Rectal smooth muscle tissue (tissue), 1 donor: ENCODE measurements around the gene MYLK.

ENCODE experiments used
- H3K27ac ChIP-seq: one replicate; pipeline ENCODE4 v1.7.0; 2013; ENCODE audit warnings: low read depth, low read length, inconsistent platforms
- H3K27me3 ChIP-seq: one replicate; pipeline ENCODE4 v1.7.0; 2013; ENCODE audit warnings: low read length; ENCODE audit not compliant: control insufficient read depth, insufficient read depth
- H3K36me3 ChIP-seq: one replicate; pipeline ENCODE4 v1.7.0; 2013; ENCODE audit warnings: low read length; ENCODE audit not compliant: control insufficient read depth, insufficient read depth
- H3K4me1 ChIP-seq: one replicate; pipeline ENCODE4 v1.7.0; 2013; ENCODE audit warnings: low read length; ENCODE audit not compliant: control insufficient read depth, insufficient read depth
- H3K4me3 ChIP-seq: one replicate; pipeline ENCODE4 v1.7.0; 2013; ENCODE audit warnings: low read length
- H3K9ac ChIP-seq: one replicate; pipeline ENCODE4 v1.7.0; 2013; ENCODE audit warnings: low read length

The MYLK gene

DNA sequence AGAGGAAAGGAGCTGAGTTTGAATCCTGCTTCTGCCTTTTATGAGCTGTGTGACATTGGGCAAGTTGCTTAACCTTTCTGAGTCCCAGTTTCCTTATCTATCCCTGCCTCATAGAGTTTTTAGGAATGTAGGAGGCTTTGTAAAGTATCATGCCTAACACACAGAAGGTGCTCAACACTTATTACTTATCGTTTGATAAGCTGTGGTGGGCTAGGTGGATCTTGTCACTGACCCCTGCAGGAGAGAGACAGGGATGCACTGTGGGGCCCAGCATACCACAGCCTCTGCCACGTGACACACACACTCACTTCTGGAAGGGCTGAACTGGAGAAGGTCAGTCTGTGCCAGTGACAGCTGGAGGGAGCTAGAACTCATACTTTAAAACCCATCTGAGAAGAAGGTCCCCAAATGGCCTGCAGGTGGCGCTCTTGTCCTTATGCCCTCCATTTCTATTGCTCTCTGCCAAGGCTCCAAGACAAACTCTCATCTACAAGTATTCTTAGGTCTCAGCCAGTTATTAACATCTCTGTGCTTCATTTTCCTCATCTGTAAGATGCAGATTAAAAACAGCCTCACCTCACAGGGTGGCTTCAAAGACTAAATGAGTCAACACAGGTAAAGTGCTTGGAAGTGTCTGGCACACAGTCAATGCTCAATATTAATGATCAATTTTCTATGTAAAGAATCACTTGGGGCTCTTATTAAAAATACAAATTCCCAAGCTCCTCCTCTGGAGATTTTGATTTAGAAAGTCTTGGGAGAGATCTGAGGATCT is 241.8 kb downstream of the MYLK start:
- Histone ChIP-seq H3K36me3 (peaks cover 16% of the 10 kb centered on the region), H3K4me1 (peaks cover 51% of the 10 kb centered on the region), H3K4me3 (no peak overlapping the region), H3K9ac (no peak overlapping the region), H3K27ac (peak overlapping the region; percentile 87), H3K27me3 (no peaks in the 10 kb centered on the region)

DNA sequence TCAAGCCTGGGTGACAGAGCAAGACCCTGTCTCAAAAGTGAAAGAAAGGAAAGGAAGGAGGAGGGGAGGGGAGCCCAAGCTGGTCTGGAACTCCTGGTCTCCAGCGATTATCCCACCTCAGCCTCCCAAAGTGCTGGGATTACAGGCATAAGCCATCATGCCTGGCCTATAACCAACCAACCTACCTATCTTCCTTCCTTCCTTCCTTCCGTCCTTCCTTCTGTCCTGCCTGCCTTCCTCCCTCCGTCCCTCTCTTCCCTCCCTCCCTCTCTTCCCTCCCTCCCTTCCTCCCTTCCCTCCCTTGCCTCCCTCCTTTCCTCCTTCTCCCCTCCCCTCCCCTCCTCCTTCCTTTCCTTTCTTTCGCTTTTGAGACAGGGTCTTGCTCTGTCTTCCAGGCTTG is 242.6 kb downstream of the MYLK start:
- no peaks in the 10 kb centered on the region for H3K27me3 ChIP-seq
- no peak overlapping the region for H3K9ac ChIP-seq
- peaks cover 59% of the 10 kb centered on the region for H3K4me1 ChIP-seq
- peak overlapping the region; percentile 87 for H3K27ac ChIP-seq
- H3K4me3 ChIP-seq = no peak overlapping the region
- peaks cover 11% of the 10 kb centered on the region for H3K36me3 ChIP-seq

GRCh38 chr3:123640740-123641462 is 243.2 kb downstream of the MYLK start:
- H3K9ac ChIP-seq = no peak overlapping the region
- H3K27ac ChIP-seq = peak overlapping the region; percentile 87
- peaks cover 65% of the 10 kb centered on the region for H3K4me1 ChIP-seq
- H3K4me3 ChIP-seq = no peak overlapping the region
- H3K27me3 ChIP-seq = no peaks in the 10 kb centered on the region
- H3K36me3 ChIP-seq = peaks cover 11% of the 10 kb centered on the region

- H3K4me1 ChIP-seq = peaks cover 67% of the 10 kb centered on the region
- peak overlapping the region; percentile 87 for H3K27ac ChIP-seq
- H3K36me3 ChIP-seq = peaks cover 11% of the 10 kb centered on the region
- no peak overlapping the region for H3K9ac ChIP-seq
- H3K27me3 ChIP-seq = no peaks in the 10 kb centered on the region
- H3K4me3 ChIP-seq = no peak overlapping the region
These were observed 243.8 kb downstream of the MYLK start for GRCh38 chr3:123640311-123640710.

DNA sequence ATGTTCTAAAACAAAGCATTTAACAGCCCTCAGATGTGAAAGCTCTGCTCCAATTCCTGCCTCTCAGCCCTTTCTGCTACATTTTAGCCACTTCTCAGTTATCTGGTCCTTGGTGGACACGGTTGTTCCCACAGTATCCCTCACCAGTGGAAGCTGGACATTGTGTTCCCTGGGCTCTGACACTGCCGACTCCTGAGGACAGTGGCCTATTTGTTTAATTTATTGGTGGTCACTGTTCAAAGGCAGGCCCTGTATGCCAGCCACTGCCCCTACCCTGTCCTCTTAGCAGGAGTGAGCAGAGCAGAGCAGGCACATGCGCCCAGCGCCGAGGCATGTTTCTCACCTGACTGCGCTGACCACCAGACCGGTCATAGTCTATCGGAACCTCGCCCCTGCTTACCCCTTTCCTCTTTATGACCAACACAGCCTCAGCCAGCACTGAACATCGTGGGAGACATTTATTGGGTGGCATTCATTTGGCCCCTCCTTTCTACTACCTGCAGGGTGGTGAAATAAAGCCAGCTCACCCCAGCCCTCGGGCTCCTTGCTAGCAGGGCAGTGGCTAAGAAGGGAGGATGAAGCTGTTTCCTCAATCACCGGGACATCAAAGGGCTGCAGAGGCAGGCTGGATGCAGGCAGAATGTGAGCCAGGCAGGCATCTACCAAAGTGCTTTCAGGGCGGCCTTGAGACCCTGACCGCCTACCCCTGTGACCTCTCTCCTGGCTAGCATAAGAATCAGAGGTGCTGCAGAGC is 245.0 kb downstream of the MYLK start:
- peak overlapping the region; percentile 87 for H3K27ac ChIP-seq
- no peak overlapping the region for H3K4me3 ChIP-seq
- H3K27me3 ChIP-seq = no peaks in the 10 kb centered on the region
- H3K36me3 ChIP-seq = peaks cover 16% of the 10 kb centered on the region
- H3K9ac ChIP-seq = no peak overlapping the region
- H3K4me1 ChIP-seq = peaks cover 69% of the 10 kb centered on the region

- Histone ChIP-seq H3K27me3 (no peaks in the 10 kb centered on the region), H3K27ac (peak overlapping the region; percentile 87), H3K36me3 (peaks cover 16% of the 10 kb centered on the region), H3K9ac (no peak overlapping the region), H3K4me1 (peaks cover 70% of the 10 kb centered on the region), H3K4me3 (no peak overlapping the region)
These were observed 246.3 kb downstream of the MYLK start for GRCh38 chr3:123637841-123638240.

GRCh38 chr3:123637131-123637530 is 247.0 kb downstream of the MYLK start:
- Histone ChIP-seq H3K27me3 (no peaks in the 10 kb centered on the region), H3K27ac (peak overlapping the region; percentile 87), H3K4me1 (peaks cover 70% of the 10 kb centered on the region), H3K36me3 (peaks cover 16% of the 10 kb centered on the region), H3K4me3 (no peak overlapping the region), H3K9ac (no peak overlapping the region)

DNA sequence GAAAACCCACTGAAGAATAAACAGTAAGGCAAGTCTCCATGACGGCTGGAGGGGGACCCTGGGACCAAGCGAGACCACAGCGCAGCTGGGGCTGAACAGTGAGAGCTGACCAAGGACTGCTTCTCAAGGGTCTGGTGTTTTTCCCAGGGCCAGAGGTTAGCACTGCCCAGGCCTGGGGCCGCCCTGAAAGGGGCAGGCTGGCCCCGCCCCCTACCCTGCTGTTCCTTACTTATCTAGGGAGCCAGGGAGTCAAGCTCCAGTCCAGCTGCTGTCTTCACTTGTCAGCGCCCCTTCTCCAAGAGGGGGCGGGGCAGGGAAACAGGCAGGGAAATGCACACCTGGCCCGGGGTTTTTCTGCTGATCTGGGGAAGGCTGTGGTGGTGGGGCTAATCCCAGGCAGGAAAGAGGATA is 247.7 kb downstream of the MYLK start:
- Histone ChIP-seq H3K27me3 (no peaks in the 10 kb centered on the region), H3K27ac (peak overlapping the region; percentile 87), H3K4me3 (no peak overlapping the region), H3K4me1 (peaks cover 64% of the 10 kb centered on the region), H3K36me3 (peaks cover 16% of the 10 kb centered on the region), H3K9ac (no peak overlapping the region)

GRCh38 chr3:123635717-123636116 is 248.4 kb downstream of the MYLK start:
- Histone ChIP-seq H3K27ac (peak overlapping the region; percentile 87), H3K9ac (no peak overlapping the region), H3K4me1 (peaks cover 59% of the 10 kb centered on the region), H3K4me3 (no peak overlapping the region), H3K36me3 (peaks cover 16% of the 10 kb centered on the region), H3K27me3 (no peaks in the 10 kb centered on the region)

DNA sequence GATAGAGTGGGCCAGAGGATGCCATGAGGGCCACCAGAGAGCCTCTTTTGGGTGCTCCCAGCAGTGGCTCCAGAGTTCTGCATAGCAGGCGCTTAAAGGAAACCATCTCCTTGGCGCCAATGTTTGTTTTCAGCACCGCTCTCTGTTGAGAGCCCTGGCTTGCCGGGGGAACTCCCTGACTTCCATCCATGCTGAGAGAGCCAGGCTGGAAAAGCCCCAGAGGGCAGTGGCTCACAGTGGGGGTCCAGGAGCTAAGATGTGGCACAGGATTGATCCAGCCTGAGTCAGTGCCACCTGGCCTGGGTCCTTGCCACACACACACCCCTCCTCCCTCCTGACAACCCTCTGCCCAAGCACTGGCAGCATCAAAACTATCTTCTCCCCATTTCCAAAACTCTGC is 248.9 kb downstream of the MYLK start:
- no peaks in the 10 kb centered on the region for H3K27me3 ChIP-seq
- peak overlapping the region; percentile 87 for H3K27ac ChIP-seq
- peaks cover 54% of the 10 kb centered on the region for H3K4me1 ChIP-seq
- H3K4me3 ChIP-seq = no peak overlapping the region
- no peak overlapping the region for H3K9ac ChIP-seq
- peaks cover 15% of the 10 kb centered on the region for H3K36me3 ChIP-seq

DNA sequence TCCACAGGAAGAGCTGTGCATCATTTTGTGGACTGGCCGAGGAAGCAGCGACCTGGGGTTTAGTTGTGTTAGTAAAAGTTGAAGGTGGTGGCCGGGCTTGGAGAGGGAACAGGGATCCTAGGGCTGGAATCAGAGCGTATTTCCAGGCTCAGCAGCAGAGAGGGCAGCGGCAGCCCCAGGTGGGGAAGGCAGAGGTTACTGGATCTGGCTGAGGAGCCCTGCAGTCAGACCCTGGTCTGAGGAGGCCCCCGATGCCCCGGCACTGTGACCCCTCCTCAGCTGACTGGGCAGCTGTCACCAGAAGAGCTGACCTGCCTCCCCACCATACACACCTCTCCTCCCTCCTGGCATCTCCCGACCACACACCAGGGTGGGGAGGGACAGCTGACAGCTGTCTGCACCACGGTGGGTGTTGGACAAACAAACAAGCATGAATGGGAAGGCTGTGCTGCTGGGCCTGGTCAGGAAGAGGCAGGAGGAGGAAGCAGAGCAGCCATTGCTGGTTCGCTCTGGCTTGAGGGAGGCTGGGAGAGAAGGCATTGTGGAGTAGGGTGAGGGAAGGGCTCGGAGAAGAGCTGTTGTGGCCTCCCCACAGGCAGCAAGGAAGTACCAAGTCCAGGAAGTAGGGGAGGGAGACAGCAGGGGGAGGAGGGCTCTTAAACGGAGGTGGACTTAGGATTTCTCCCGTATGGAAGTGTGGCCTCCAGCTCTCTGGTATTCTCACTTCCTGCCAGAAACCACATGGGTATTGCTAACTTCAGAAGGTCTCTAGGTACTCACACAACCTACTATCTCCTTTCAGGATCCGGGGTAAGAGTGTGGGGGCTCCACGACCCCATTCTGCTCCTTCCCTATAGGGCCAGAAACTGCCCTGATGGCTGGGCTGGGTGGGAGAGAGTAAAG is 249.7 kb downstream of the MYLK start:
- H3K27me3 ChIP-seq = no peaks in the 10 kb centered on the region
- H3K36me3 ChIP-seq = peaks cover 13% of the 10 kb centered on the region
- no peak overlapping the region for H3K4me3 ChIP-seq
- peak overlapping the region; percentile 87 for H3K27ac ChIP-seq
- no peak overlapping the region for H3K9ac ChIP-seq
- H3K4me1 ChIP-seq = peaks cover 53% of the 10 kb centered on the region
